ENCODE measurements around the gene GALNT15. TPM values are rescaled to one million over a fixed set of nuclear protein-coding genes. Genes with fewer than 3 reads are reported as not detected.

GALNT15 gene
- polyA plus RNA-seq, 1 of the 3 experiments (the other 2 are of a cell fraction): 4.7 TPM

GRCh38 chr3:16242177-16242576 lies 67.7 kb downstream of the GALNT15 start (continued):
- TF ChIP-seq NFIC (IDR thresholded peaks at IDR 0.05; ENCODE audit: borderline replicate concordance): no peak
- no peak for TF ChIP-seq IRF3 (IDR thresholded peaks at IDR 0.05; ENCODE audit: low read depth, low read length)
- no peak for TF ChIP-seq USF1 (IDR thresholded peaks at IDR 0.05; ENCODE audit: borderline replicate concordance, low read depth)
- no peak for TF ChIP-seq FOSL2 (IDR thresholded peaks at IDR 0.05; ENCODE audit: borderline replicate concordance, low read depth)
- TF ChIP-seq EP300 (IDR thresholded peaks at IDR 0.05; ENCODE audit: borderline replicate concordance in 1 of 2, low read depth in 1 of 2, low read length in 1 of 2): no peak
- TF ChIP-seq RFX5 (IDR thresholded peaks at IDR 0.05; ENCODE audit: low read length): no peak
- no peak for TF ChIP-seq POLR2AphosphoS5 (IDR thresholded peaks at IDR 0.05; ENCODE audit: low read depth, low read length)
- no peak for TF ChIP-seq MAX (IDR thresholded peaks at IDR 0.05; ENCODE audit: low read depth)
- no peak for TF ChIP-seq MXI1 (IDR thresholded peaks at IDR 0.05; ENCODE audit: low read depth, low read length)
- TF ChIP-seq TEAD4 (IDR thresholded peaks at IDR 0.05; ENCODE audit: borderline replicate concordance, insufficient read depth): no peak
- no peak for TF ChIP-seq RXRA (IDR thresholded peaks at IDR 0.05; ENCODE audit: borderline replicate concordance, low read depth)

- no peak overlapping the region for H3K27ac ChIP-seq (ENCODE audit: low read depth in 2 of 2, low read length in 1 of 2)
- no peak overlapping the region for H3K4me3 ChIP-seq (ENCODE audit: low read depth in 2 of 2, low read length in 1 of 2)
- H3K4me2 ChIP-seq: peak overlapping the region; percentile 7; the same call in 1 of the 2 replicates
- no peaks in the 10 kb centered on the region for H3K9me2 ChIP-seq
- 60% methylated on average over 6 of the region's 9 CpGs for WGBS (ENCODE audit: low lambda C conversion rate)
- H3K4me1 ChIP-seq (ENCODE audit: control insufficient read depth in 1 of 2, insufficient read depth in 2 of 2, low read depth in 1 of 2, low read length in 1 of 2): peaks cover 6 to 14% of the 10 kb centered on the region in 2 experiments; a peak in 2 of 4 replicates
- no peaks in the 10 kb centered on the region for H3K36me3 ChIP-seq (replicated peaks in 1 of 2; ENCODE audit: control insufficient read depth in 1 of 2, insufficient read depth in 2 of 2, low read length in 1 of 2)
- no peaks in the 10 kb centered on the region for H3F3A ChIP-seq (replicated peaks; ENCODE audit: insufficient read depth)
- no peaks in the 10 kb centered on the region for H4K20me1 ChIP-seq (ENCODE audit: insufficient read depth)
- no peak for DNase-seq
- H3K9me3 ChIP-seq: no peaks in the 10 kb centered on the region
- H2AFZ ChIP-seq (ENCODE audit: low read depth): no peak overlapping the region
- POLR2A ChIA-PET: no interaction called here
- no peaks in the 10 kb centered on the region for H3K27me3 ChIP-seq (ENCODE audit: insufficient read depth)
- H3K9ac ChIP-seq: no peak overlapping the region
- H3K79me2 ChIP-seq (ENCODE audit: insufficient read depth): no peaks in the 10 kb centered on the region
- CTCF ChIA-PET: interaction anchor here (0.8 to 1.6 kb wide), 3 partner anchors 10 to 198 kb away, joined by 3 to 5 read pairs (median 3); no protein-coding TSS in a partner anchor
- peak; percentile 92 for TF ChIP-seq PBX3 (IDR thresholded peaks at IDR 0.05)
- no peak for TF ChIP-seq YY1 (IDR thresholded peaks at IDR 0.05; ENCODE audit: low read depth)
- peak; percentile 8; the same call in 1 of the 2 replicates for TF ChIP-seq JUND (IDR thresholded peaks at IDR 0.05)
- TF ChIP-seq FOXJ3 (CRISPR knock-in tag; IDR thresholded peaks at IDR 0.05): no peak
- TF ChIP-seq TCF12 (IDR thresholded peaks at IDR 0.05): peak; percentile 63
- no peak for TF ChIP-seq SIN3A (IDR thresholded peaks at IDR 0.05; ENCODE audit: borderline replicate concordance, low read depth, low read length)
- TF ChIP-seq RFX5 (IDR thresholded peaks at IDR 0.05; ENCODE audit: low read length): no peak
- TF ChIP-seq SMC3 (IDR thresholded peaks at IDR 0.05; ENCODE audit: low read depth, low read length): no peak
- no peak for TF ChIP-seq FOXM1 (IDR thresholded peaks at IDR 0.05; ENCODE audit: low read depth)
- TF ChIP-seq REST (IDR thresholded peaks at IDR 0.05; ENCODE audit: low read depth, low read length): no peak
- no peak for TF ChIP-seq CTCF (IDR thresholded peaks at IDR 0.05)
- TF ChIP-seq CHD2 (IDR thresholded peaks at IDR 0.05; ENCODE audit: low read length, partially characterized antibody): no peak
These were observed 69.4 kb downstream of the GALNT15 start for GRCh38 chr3:16243706-16244490.
